ENCODE data around the gene CABYR.

DNA sequence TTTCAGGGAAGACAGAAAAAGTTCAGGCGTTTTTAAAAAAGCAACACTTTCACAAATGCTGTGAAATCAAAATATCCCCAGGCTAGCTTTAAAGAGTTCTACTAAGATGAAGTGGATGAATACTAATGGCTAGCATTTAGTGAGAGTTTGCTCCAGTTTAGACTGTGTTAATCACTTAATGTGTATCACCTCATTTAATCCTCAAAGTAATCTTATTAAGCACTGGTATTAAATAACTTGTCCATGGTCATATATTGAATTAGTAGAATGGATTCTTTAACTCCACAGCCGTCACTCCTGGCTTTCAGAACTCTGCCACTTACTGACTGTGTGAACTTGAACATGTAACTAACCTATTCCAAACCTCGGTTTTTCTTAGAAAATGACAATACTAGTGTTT lies 66.0 kb downstream of the CABYR start:
- no peak for TF ChIP-seq POLR2A (IDR thresholded peaks at IDR 0.05)
- TF ChIP-seq, protein P1, sequence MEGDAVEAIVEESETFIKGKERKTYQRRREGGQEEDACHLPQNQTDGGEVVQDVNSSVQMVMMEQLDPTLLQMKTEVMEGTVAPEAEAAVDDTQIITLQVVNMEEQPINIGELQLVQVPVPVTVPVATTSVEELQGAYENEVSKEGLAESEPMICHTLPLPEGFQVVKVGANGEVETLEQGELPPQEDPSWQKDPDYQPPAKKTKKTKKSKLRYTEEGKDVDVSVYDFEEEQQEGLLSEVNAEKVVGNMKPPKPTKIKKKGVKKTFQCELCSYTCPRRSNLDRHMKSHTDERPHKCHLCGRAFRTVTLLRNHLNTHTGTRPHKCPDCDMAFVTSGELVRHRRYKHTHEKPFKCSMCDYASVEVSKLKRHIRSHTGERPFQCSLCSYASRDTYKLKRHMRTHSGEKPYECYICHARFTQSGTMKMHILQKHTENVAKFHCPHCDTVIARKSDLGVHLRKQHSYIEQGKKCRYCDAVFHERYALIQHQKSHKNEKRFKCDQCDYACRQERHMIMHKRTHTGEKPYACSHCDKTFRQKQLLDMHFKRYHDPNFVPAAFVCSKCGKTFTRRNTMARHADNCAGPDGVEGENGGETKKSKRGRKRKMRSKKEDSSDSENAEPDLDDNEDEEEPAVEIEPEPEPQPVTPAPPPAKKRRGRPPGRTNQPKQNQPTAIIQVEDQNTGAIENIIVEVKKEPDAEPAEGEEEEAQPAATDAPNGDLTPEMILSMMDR (IDR thresholded peaks at IDR 0.05): no peak
